Activated CD8-positive, alpha-beta memory T cell treated with anti-CD3 and anti-CD28 coated beads for 1 hour (primary cell): ENCODE results near the gene SYAP1.
"Not testable (repeated sequence)": the region's sequence is repeated elsewhere in the genome, so short reads cannot be mapped to it uniquely, and the experiment has no call there.

Experiments used
- DNase-seq, 2 donors: peaks; one replicate each; pipeline ENCODE4 v3.0.0-alpha.2; 2020; ENCODE audit warnings: low read depth in 1 of 2; ENCODE audit errors: extremely low read depth in 1 of 2

SYAP1 gene

GRCh38 chrX:16719334-16720084 is at the start of gene SYAP1:
TSS of gene SYAP1 (plus strand) at chrX:16719612. CDS start at chrX:16719725, 113 bp downstream.
- DNase-seq, result peak; percentile 88 to 95

DNA sequence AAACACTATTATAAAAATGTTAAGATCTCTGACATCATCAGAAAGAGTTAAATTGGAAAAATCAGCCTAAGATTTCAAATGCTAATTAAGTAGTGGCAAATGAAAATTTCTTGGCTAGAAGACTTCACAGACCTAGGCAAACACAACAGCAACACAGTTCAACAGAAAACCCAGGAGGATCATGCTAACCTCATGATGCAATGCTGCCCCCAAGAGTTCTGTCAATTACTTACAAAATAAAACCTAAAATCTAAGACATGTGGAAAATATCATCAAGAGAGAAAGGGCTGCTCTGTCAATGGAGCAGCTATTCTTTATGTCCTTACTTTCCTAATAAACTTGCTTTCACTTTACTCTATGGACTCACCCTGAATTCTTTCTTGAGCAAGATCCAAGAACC is 48.4 kb upstream of the SYAP1 start:
- DNase-seq, result no peak

DNA sequence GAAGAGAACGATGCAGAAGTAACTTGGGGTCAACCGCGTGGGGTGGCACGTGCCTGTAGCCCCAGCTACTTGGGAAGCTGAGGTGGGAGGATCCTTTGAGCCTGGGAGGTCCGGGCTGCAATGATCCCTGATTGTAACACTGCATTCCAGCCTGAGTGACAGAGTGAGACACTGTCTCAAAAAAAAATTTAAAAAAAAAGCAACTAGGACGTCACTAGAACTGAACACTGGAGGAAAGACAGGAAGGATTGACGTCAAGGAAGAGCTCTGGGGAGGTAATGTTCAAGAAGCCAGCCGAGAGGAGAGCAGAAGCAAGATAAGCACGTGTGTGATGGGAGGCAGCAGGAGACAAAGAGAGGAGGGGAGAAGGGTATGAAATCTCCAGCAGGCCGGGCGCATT is 40.7 kb upstream of the SYAP1 start:
- no peak for DNase-seq

DNA sequence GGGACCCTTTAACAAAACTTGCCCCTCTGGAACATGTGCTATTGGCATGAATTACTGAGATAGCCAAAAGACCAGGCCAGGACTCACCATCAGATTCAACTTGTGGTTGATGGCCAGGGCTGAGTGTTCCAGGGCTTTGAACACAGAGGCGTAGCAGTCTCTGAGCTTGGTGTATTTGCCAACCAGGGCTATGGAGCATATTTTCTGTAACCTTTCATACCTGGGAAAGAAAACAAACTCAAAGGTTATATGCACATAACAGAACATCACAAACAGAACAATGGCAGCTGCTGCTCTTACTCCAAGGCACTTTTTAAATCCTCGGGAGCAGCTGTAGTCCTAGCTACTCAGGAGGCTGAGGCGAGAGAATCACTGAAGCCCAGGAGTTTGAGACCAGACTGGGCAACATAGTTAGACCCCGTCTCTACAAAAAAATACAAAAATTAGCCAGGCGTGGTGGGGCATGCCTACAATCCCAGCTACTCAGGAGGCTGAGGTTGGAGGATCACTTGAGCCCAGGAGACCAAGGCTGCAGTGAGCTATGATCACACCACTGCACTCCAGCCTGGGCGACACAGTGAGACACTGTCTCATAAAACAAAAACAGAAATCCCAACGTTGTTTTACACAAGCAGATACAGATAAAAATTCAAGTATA is 36.3 kb upstream of the SYAP1 start:
- DNase-seq, result no peak

DNA sequence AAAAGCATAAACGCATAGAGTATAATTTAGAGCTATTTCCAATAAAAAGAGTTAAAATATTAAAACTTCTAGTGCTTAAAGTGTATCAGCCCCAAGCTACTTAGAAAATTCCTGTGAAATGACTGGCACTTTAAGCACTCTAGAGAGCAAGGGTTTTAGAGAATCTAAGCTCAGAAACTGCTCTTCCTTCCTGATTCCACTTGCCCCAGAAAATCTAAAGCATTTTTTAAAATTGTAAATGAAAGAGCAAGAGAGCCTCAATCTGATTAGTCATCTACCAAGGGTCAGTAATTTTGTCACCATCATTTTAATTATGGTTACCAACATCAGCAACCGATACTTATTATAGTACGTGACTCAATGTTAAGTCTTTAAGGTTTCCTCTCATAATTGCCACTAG is 31.9 kb upstream of the SYAP1 start:
- no peak for DNase-seq

- DNase-seq, result peak; percentile 35 to 40
Observed at GRCh38 chrX:16695079-16695676, 24.2 kb upstream of the SYAP1 start.

DNA sequence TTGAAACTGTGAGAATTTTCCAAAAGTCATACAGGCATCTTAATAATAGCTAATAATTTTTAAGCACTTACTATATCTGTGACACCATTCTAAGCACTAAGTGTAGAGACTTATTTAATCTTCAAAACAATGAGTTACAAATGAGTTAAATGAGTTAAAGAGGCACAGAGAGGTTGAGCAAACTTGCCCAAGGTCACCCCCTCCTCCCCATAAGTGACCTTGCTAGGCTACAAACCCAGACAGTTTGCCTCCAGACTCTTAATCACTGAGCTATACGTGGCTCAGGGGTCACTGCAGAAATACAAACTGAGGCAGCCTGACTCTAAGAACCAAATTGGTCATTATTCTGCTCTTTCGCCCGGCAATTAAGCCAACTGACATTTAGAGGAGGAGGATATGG is 22.5 kb upstream of the SYAP1 start:
- DNase-seq, result no peak

DNA sequence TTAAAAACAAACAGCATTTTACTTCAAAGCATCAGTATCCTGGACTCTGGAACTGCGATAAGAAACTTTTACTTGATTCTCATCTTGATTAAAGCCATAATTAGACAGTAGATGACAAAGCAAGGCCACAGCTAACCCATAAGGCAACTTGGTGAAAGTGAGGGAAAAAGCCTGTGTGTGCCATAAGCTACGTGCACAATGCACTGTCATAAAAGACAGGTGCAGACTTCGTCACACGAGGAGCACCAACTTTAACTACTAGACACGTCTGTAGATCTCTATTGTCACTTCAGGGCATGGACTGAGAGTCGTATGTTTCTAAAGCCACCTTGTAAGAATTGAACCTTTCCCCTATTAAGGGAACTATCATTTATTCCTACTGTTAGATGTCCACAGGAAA is 20.0 kb upstream of the SYAP1 start:
- no peak for DNase-seq

- no peak for DNase-seq
Observed at GRCh38 chrX:16700734-16701133, 18.7 kb upstream of the SYAP1 start.

GRCh38 chrX:16702700-16703599 is 16.5 kb upstream of the SYAP1 start:
- no peak for DNase-seq

- no peak for DNase-seq
Observed at GRCh38 chrX:16705370-16705769, 14.0 kb upstream of the SYAP1 start.

- no peak for DNase-seq
Observed at GRCh38 chrX:16708016-16708415, 11.4 kb upstream of the SYAP1 start.

DNA sequence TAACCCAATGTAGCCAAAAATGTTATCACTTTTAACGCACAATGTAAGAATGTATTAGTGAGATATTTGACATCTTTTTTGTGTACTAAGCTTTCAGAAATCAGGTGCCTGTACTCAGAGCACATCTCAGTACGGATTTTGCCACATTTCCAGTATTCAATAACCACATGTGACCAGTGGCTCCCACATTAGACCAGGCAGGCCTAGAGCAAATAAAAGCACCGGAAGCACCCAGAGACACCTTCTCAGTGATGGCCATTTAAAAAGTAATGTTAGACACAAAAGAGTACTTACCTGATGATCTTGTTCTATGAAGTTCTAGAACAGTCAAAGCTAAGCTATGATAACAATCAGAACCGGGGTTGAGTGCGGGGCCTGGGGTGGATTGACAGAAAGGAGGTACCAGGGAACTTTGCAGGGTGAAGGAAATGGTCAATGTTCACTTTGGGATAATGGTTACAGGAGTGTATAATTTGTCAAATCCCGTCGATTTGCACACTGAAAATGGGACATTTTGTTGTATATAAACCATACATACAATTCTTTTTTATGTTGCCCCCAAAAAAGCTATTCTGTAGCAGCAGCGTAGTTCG is 8.1 kb upstream of the SYAP1 start:
- no peak for DNase-seq

DNA sequence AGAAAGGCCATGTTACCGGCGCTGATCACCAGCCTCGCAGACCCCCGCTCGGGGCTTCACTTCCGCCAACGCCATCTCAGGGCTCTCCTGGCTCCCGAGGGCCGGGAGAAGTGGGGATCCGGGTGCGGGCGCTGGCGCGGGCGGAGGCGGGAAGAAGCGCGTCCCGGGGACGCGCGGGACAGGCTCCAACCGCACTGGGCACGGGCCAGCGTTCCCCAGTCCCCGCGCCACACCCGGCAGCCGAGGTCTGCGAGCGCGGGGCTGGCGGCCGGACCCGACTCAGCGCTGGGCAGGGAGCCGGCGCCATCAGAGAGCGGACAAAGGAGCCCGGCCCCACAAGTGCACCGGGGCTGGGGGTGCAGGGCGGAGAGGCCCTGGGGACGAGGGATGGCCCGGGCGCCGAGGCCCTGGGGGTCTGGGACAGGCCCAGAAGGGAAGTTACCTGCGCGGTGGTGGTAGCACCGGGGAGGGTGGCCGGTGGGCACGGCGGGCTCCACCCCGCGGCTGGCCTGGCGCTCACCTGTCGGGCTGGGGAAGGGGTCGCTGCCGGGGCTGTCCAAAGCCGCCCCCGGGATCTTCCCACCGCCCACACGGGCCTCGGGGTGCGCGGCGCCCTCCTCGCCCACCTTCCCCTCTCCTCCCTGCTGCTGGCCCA is 7.4 kb upstream of the SYAP1 start:
- DNase-seq, result no peak

DNA sequence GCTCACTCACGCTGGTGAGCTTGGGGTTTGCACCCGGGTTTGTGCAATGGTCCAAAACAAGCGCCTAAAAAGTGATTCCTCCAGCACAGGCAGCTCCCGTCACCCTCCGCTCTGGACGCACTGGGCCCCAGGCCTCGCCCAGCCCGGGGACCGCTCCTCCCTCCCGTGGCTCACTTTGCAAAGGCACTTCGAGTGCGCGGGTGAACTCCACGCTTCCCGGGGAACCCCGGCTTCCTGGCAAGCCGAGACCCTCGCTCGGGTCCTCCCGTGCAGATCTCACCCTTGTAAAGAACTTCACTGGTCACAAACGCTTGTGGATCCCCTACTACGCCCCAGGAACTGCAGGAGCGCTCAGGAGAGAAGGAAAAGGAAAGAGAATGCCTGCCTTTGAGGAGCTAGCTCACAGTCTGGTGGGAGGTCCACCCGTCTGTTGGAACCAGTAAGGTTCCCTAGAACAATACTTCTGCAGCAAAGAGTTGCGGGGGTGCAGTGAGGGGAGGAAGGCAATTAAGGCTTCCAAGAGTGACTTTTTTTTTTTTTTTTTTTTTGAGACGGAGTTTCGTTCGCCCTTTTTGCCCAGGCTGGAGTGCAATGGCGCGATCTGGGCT is 6.8 kb upstream of the SYAP1 start, which contains the start of gene CTPS2:
CTPS2 (minus strand) TSS at position 122 of the 608 bp plus-strand sequence. CDS start 9,767 bp downstream, outside the sequence.
- DNase-seq, result peak in 1 of 2 donors; percentile 6

GRCh38 chrX:16714504-16714903 is 4.9 kb upstream of the SYAP1 start:
- DNase-seq, result no peak

GRCh38 chrX:16715638-16716037 is 3.8 kb upstream of the SYAP1 start:
- not testable (repeated sequence) for DNase-seq

DNA sequence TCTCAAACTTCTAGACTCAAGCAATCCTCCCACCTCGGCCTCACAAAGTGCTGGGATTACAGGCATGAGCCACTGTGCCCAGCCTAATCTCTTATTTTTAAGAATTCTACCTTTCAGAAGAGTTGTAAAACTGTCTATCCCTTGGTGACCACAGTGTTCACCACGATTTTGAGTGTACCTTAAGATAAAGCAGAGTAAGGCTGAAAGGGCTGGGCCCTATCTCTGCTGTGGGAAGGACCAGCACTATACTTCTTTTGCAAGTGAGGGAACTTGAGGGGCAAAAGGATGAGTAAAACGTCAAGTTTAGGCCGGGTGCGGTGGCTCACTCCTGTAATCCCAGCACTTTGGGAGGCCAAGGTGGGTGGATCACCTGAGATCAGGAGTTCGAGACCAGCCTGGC is 3.0 kb upstream of the SYAP1 start:
- not testable (repeated sequence) for DNase-seq

- DNase-seq, result no peak
Observed at GRCh38 chrX:16718824-16719333, 533 bp upstream of the SYAP1 start.
